ENCODE results near the gene ADPRHL1. TPM values are rescaled to one million over a fixed set of nuclear protein-coding genes. Genes with fewer than 3 reads are reported as not detected.

The ADPRHL1 gene
- 1 to 10 TPM; 4.6 to 6.2 TPM for total RNA-seq

- H3K27ac ChIP-seq = no peak within 1 kb of the TSS
- H3K9me3 ChIP-seq = no peaks in the 10 kb centered on the region
- TF ChIP-seq CTCF (IDR thresholded peaks at IDR 0.05) = no peak
- no peaks in the 10 kb centered on the region for H3K4me1 ChIP-seq
- H3K36me3 ChIP-seq = peaks cover 4% of the 10 kb centered on the region
- intact Hi-C loops (cut with DNase I) = no loop called here
- H3K27me3 ChIP-seq = no peaks in the 10 kb centered on the region
- H3K9ac ChIP-seq (ENCODE audit: low read depth in 2 of 2, low read length in 2 of 2) = no peak within 1 kb of the TSS
- no peak within 1 kb of the TSS for H3K4me3 ChIP-seq
- no peak for DNase-seq
Measured at GRCh38 chr13:113452942-113453901, at the start of gene ADPRHL1. ADPRHL1 (minus strand) TSS chr13:113453488; CDS start chr13:113453437, 51 bp downstream.

- DNase-seq = no peak
- Histone ChIP-seq H3K9ac (ENCODE audit: low read depth in 2 of 2, low read length in 2 of 2) (no peak overlapping the region), H3K27ac (no peak overlapping the region), H3K9me3 (no peaks in the 10 kb centered on the region), H3K4me1 (no peaks in the 10 kb centered on the region), H3K36me3 (peaks cover 19% of the 10 kb centered on the region), H3K4me3 (no peak overlapping the region), H3K27me3 (no peaks in the 10 kb centered on the region)
- no peak for TF ChIP-seq CTCF (IDR thresholded peaks at IDR 0.05)
- intact Hi-C loops (cut with DNase I) = no loop called here
Measured at GRCh38 chr13:113502686-113503085, 49.4 kb upstream of the ADPRHL1 start.

GRCh38 chr13:113500530-113501265 lies 47.4 kb upstream of the ADPRHL1 start:
- Histone ChIP-seq H3K9ac (ENCODE audit: low read depth in 2 of 2, low read length in 2 of 2) (no peak overlapping the region), H3K27me3 (no peaks in the 10 kb centered on the region), H3K4me1 (no peaks in the 10 kb centered on the region), H3K36me3 (peaks cover 19% of the 10 kb centered on the region), H3K4me3 (no peak overlapping the region), H3K27ac (no peak overlapping the region), H3K9me3 (no peaks in the 10 kb centered on the region)
- intact Hi-C loops (cut with DNase I) = no loop called here
- TF ChIP-seq CTCF (IDR thresholded peaks at IDR 0.05) = no peak
- no peak for DNase-seq

GRCh38 chr13:113499936-113500335 lies 46.6 kb upstream of the ADPRHL1 start:
- H3K9ac ChIP-seq (ENCODE audit: low read depth in 2 of 2, low read length in 2 of 2) = no peak overlapping the region
- H3K4me3 ChIP-seq = no peak overlapping the region
- TF ChIP-seq CTCF (IDR thresholded peaks at IDR 0.05) = no peak
- no peaks in the 10 kb centered on the region for H3K27me3 ChIP-seq
- H3K4me1 ChIP-seq = no peaks in the 10 kb centered on the region
- H3K9me3 ChIP-seq = no peaks in the 10 kb centered on the region
- intact Hi-C loops (cut with DNase I) = no loop called here
- peaks cover 19% of the 10 kb centered on the region for H3K36me3 ChIP-seq
- no peak overlapping the region for H3K27ac ChIP-seq
- no peak for DNase-seq

- peaks cover 19% of the 10 kb centered on the region for H3K36me3 ChIP-seq
- intact Hi-C loops (cut with DNase I) = no loop called here
- peaks cover 2% of the 10 kb centered on the region for H3K4me1 ChIP-seq
- H3K4me3 ChIP-seq = no peak overlapping the region
- no peak overlapping the region for H3K27ac ChIP-seq
- no peaks in the 10 kb centered on the region for H3K9me3 ChIP-seq
- no peak overlapping the region for H3K9ac ChIP-seq (ENCODE audit: low read depth in 2 of 2, low read length in 2 of 2)
- no peak for TF ChIP-seq CTCF (IDR thresholded peaks at IDR 0.05)
- no peak for DNase-seq
- no peaks in the 10 kb centered on the region for H3K27me3 ChIP-seq
Measured at GRCh38 chr13:113498905-113499304, 45.6 kb upstream of the ADPRHL1 start.

All from colonic mucosa (tissue), 4 donors.